NT2/D1 (cell line): ENCODE results near the gene ZNF503.

Experiments
- SUZ12 ChIP-seq: IDR thresholded peaks from 2 replicates; pipeline ENCODE4 v1.6.1; 2011; ENCODE audit not compliant: insufficient read length, insufficient read depth; ENCODE audit errors: extremely low read depth
- YY1 ChIP-seq: IDR thresholded peaks from 2 replicates; pipeline ENCODE4 v1.6.1; 2011; ENCODE audit not compliant: insufficient read length, insufficient read depth
- ZNF274 ChIP-seq: IDR thresholded peaks from 2 replicates; pipeline ENCODE4 v1.6.1; 2011; ENCODE audit warnings: mild to moderate bottlenecking, low read depth, low read length

DNA sequence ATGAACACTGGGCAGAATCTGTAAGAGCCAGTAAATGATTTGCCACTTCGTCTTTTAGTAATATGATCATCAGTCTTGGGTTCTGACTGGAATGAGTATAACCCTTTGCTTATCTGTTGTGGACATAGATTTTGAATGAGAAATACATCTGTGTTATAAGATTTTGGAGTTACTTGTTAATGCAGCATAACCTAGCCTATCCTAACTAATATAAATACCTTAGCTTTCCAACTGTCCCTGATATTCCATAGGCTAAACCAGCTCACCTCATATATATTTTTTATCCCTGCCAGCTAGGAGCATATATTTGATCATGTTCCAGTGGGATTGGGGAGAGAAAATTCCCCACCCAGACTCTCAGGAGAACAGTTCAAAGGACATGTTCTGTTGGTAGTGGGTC, 44.9 kb upstream of the ZNF503 start:
- TF ChIP-seq YY1 (no peak), ZNF274 (no peak), SUZ12 (no peak)
